ENCODE measurements around the gene USH1C.
A peak's percentile ranks its signal among the peaks of the same experiment; 100 is the strongest.

Gene USH1C

GRCh38 chr11:17521106-17521900 lies 22.9 kb downstream of the USH1C start:
- no peak for DNase-seq

GRCh38 chr11:17519061-17519885 lies 24.9 kb downstream of the USH1C start:
- no peak for DNase-seq

- no peak for DNase-seq
These were observed 25.9 kb downstream of the USH1C start for GRCh38 chr11:17518366-17518765.

- no peak for DNase-seq
These were observed 27.0 kb downstream of the USH1C start for GRCh38 chr11:17517186-17517585.

GRCh38 chr11:17516551-17517150 lies 27.6 kb downstream of the USH1C start:
- no peak for DNase-seq

GRCh38 chr11:17515443-17516176 lies 28.6 kb downstream of the USH1C start:
- DNase-seq, result no peak

GRCh38 chr11:17514476-17514875 lies 29.7 kb downstream of the USH1C start:
- peak; percentile 57 for DNase-seq

GRCh38 chr11:17513853-17514252 lies 30.4 kb downstream of the USH1C start:
- DNase-seq, result no peak

- DNase-seq, result no peak
These were observed 32.1 kb downstream of the USH1C start for GRCh38 chr11:17512101-17512500.

- DNase-seq, result no peak
These were observed 32.6 kb downstream of the USH1C start for GRCh38 chr11:17511571-17511970.

GRCh38 chr11:17510507-17511206 lies 33.6 kb downstream of the USH1C start:
- no peak for DNase-seq

GRCh38 chr11:17508791-17509190 lies 35.4 kb downstream of the USH1C start:
- DNase-seq, result no peak

- DNase-seq, result no peak
These were observed 35.9 kb downstream of the USH1C start for GRCh38 chr11:17508306-17508705.

- no peak for DNase-seq
These were observed 36.4 kb downstream of the USH1C start for GRCh38 chr11:17507773-17508172.

GRCh38 chr11:17506942-17507341 lies 37.3 kb downstream of the USH1C start:
- DNase-seq, result no peak

- DNase-seq, result no peak
These were observed 37.9 kb downstream of the USH1C start for GRCh38 chr11:17506314-17506713.

- no peak for DNase-seq
These were observed 39.1 kb downstream of the USH1C start for GRCh38 chr11:17505146-17505545.

- DNase-seq, result peak; percentile 82
These were observed 39.7 kb downstream of the USH1C start for GRCh38 chr11:17504330-17505107.

GRCh38 chr11:17502630-17503029 lies 41.6 kb downstream of the USH1C start:
- no peak for DNase-seq

- DNase-seq, result no peak
These were observed 43.5 kb downstream of the USH1C start for GRCh38 chr11:17500673-17501072.

- DNase-seq, result no peak
These were observed 45.7 kb downstream of the USH1C start for GRCh38 chr11:17498475-17498874.

GRCh38 chr11:17498058-17498457 lies 46.2 kb downstream of the USH1C start:
- DNase-seq, result no peak

Measured in retina (tissue), 1 donor.